ENCODE results near the gene FKBP2. TPM values are rescaled to one million over a fixed set of nuclear protein-coding genes. Genes with fewer than 3 reads are reported as not detected.

The FKBP2 gene
- total RNA-seq, 4 donors from 2014 or later = 20.2 to 54.7 (median 27.6) TPM

DNA sequence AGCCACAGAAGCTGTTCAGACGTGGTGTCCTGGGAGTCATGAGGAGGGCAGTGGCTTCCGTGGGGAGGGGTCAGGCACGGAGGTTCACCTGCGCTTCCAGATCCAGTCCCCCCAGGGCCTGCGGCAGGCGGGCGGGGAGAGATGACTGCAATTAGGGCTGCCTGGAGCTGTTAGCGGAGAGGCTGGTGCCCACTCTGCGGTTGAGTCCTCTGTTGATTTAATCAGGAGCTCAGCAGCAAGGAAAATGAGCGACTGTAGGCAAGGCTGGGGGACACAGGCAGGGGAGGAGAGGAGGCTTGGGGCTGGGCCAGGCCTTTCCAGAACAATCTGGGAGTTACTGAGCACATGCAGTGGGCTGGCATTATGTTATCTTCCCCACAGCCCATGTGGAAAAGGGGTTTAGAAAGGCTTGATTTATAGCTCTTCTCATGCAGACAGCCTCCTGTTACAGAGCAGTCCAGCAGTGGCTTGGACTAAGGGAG lies 23.5 kb downstream of the FKBP2 start:
- TF ChIP-seq POLR2A (IDR thresholded peaks at IDR 0.05) = no peak
- TF ChIP-seq, protein P1, sequence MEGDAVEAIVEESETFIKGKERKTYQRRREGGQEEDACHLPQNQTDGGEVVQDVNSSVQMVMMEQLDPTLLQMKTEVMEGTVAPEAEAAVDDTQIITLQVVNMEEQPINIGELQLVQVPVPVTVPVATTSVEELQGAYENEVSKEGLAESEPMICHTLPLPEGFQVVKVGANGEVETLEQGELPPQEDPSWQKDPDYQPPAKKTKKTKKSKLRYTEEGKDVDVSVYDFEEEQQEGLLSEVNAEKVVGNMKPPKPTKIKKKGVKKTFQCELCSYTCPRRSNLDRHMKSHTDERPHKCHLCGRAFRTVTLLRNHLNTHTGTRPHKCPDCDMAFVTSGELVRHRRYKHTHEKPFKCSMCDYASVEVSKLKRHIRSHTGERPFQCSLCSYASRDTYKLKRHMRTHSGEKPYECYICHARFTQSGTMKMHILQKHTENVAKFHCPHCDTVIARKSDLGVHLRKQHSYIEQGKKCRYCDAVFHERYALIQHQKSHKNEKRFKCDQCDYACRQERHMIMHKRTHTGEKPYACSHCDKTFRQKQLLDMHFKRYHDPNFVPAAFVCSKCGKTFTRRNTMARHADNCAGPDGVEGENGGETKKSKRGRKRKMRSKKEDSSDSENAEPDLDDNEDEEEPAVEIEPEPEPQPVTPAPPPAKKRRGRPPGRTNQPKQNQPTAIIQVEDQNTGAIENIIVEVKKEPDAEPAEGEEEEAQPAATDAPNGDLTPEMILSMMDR (IDR thresholded peaks at IDR 0.05 in 4 of 5, conservative IDR thresholded peaks at IDR 0.05 in 1 of 5) = no peak
- in situ Hi-C loops (cut with MboI; ENCODE audit: low sequenced_read_pairs in 4 of 4) = no loop called here
- Histone ChIP-seq H3K27ac (no peak overlapping the region), H3K9me3 (no peaks in the 10 kb centered on the region), H3K27me3 (no peaks in the 10 kb centered on the region), H3K36me3 (peaks cover 0 to 25% of the 10 kb centered on the region in 2 donors), H3K4me3 (no peak overlapping the region), H3K4me1 (peaks cover 14 to 16% of the 10 kb centered on the region in 2 donors)
- ATAC-seq (no peak), DNase-seq (no peak)
- intact Hi-C loops (cut with DNase I; ENCODE audit: low total_unique reads) = no loop called here

DNA sequence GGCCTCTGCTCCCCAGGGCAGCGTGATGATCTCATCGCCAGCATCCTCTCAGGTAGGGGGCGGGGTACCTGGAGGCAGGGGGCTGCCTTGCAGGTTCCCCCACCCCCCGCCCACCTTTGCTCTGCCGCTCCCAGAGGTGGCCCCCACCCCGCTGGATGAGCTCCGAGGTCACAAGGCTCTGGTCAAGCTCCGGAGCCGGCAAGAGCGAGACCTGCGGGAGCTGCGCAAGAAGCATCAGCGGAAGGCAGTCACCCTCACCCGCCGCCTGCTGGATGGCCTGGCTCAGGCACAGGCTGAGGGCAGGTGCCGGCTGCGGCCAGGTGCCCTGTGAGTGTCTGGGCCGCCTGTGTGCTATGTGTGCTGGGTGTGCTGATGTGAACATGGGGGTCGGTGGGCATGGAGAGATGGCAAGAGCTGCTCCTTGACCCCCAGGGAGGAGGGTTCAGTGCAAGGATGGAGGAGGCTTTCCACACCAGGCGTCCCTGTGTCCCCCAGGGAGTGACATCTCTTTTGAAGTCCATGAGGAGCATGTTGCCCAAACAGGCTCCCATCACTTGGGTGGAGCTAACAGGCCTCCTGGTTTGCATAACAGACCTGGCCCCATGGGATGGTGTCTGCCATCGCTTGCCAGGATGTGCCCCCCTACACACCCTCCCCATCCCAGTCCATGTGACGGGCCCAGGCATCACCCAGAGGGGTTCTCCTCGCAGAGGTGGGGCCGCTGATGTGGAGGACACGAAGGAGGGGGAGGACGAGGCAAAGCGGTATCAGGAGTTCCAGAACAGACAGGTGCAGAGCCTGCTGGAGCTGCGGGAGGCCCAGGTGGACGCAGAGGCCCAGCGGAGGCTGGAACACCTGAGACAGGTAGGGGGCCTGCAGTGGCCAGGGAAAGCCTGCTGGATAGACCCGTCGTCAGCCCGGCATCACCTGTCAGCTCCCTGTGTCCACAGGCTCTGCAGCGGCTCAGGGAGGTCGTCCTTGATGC lies 24.6 kb downstream of the FKBP2 start:
- TF ChIP-seq, protein P1 (IDR thresholded peaks at IDR 0.05 in 4 of 5, conservative IDR thresholded peaks at IDR 0.05 in 1 of 5) = no peak
- TF ChIP-seq POLR2A (IDR thresholded peaks at IDR 0.05) = no peak
- H3K4me3 ChIP-seq = no peak overlapping the region
- H3K27me3 ChIP-seq = no peaks in the 10 kb centered on the region
- intact Hi-C loops (cut with DNase I; ENCODE audit: low total_unique reads) = no loop called here
- H3K9me3 ChIP-seq = no peaks in the 10 kb centered on the region
- H3K36me3 ChIP-seq = peaks cover 0 to 24% of the 10 kb centered on the region in 2 donors
- H3K4me1 ChIP-seq = peaks cover 14 to 16% of the 10 kb centered on the region in 2 donors
- in situ Hi-C loops (cut with MboI; ENCODE audit: low sequenced_read_pairs in 4 of 4) = no loop called here
- ATAC-seq (no peak), DNase-seq (no peak)
- no peak overlapping the region for H3K27ac ChIP-seq

DNA sequence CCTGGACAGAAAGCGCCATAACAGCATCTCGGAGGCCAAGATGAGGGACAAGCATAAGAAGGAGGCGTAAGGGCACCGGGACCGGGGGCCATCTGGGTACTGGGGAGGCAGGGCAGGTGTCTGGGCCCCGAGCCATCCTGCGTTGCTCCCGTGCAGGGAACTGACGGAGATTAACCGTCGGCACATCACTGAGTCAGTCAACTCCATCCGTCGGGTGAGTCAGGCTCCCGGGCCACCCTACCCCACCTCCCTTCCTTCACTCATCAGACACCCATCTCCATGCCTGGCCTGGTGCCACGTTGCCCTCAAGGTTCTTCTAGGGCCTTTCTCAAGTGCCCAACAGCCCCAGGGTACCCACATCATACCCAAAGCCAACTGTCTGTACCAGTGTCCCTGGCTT lies 25.4 kb downstream of the FKBP2 start:
- H3K4me3 ChIP-seq = no peak overlapping the region
- TF ChIP-seq, protein P1 (IDR thresholded peaks at IDR 0.05 in 4 of 5, conservative IDR thresholded peaks at IDR 0.05 in 1 of 5) = no peak
- no peak for TF ChIP-seq POLR2A (IDR thresholded peaks at IDR 0.05)
- ATAC-seq = no peak
- peaks cover 14 to 16% of the 10 kb centered on the region in 2 donors for H3K4me1 ChIP-seq
- H3K9me3 ChIP-seq = no peaks in the 10 kb centered on the region
- in situ Hi-C loops (cut with MboI; ENCODE audit: low sequenced_read_pairs in 4 of 4) = no loop called here
- no peak for DNase-seq
- no peaks in the 10 kb centered on the region for H3K27me3 ChIP-seq
- peaks cover 0 to 24% of the 10 kb centered on the region in 2 donors for H3K36me3 ChIP-seq
- no peak overlapping the region for H3K27ac ChIP-seq
- intact Hi-C loops (cut with DNase I; ENCODE audit: low total_unique reads) = no loop called here

DNA sequence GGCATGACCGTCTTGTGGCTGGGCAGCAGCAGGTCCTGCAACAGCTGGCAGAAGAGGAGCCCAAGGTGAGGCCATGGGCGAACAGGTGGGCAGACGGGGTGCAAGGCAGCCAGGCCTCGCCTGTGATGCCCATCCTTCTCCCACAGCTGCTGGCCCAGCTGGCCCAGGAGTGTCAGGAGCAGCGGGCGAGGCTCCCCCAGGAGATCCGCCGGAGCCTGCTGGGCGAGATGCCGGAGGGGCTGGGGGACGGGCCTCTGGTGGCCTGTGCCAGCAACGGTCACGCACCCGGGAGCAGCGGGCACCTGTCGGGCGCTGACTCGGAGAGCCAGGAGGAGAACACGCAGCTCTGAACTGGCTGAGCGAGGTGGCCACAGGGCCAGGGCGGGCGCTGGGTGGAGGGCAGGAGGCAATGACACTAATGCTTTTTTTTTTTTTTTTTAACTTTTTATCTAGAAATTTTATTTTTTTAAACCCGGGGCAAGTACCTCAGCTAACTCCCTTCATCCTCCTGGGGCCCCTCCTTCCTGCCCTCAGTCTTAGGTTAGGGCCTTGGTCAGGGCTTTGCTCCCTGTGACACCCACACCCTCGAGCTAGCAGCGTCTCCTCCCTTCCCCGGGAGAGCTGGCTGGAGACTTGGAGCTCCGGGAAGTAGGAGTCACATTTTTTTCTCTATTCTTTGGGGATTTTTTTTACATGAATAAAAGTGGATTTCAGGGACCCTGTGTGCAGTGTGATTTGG lies 26.5 kb downstream of the FKBP2 start:
- DNase-seq = no peak
- Histone ChIP-seq H3K36me3 (peaks cover 0 to 24% of the 10 kb centered on the region in 2 donors), H3K4me1 (peaks cover 21 to 22% of the 10 kb centered on the region in 2 donors), H3K27me3 (no peaks in the 10 kb centered on the region), H3K27ac (peak overlapping the region; percentile 94 to 99 (median 98)), H3K4me3 (no peak overlapping the region), H3K9me3 (no peaks in the 10 kb centered on the region)
- in situ Hi-C loops (cut with MboI; ENCODE audit: low sequenced_read_pairs in 4 of 4) = no loop called here
- intact Hi-C loops (cut with DNase I; ENCODE audit: low total_unique reads) = no loop called here
- no peak for ATAC-seq
- TF ChIP-seq, protein P1 (IDR thresholded peaks at IDR 0.05 in 4 of 5, conservative IDR thresholded peaks at IDR 0.05 in 1 of 5) = no peak
- TF ChIP-seq POLR2A (IDR thresholded peaks at IDR 0.05) = no peak

All from gastrocnemius medialis (tissue), 4 donors.